GM10847 (cell line): ENCODE results near the gene LIX1.

Experiments used
- POLR2A ChIP-seq: IDR thresholded peaks from 2 replicates; pipeline ENCODE4 v1.6.1; 2011; ENCODE audit not compliant: insufficient read length; ENCODE audit errors: extremely low read depth

Gene LIX1

GRCh38 chr5:97071993-97072392 lies 70.4 kb downstream of the LIX1 start:
- no peak for TF ChIP-seq POLR2A

DNA sequence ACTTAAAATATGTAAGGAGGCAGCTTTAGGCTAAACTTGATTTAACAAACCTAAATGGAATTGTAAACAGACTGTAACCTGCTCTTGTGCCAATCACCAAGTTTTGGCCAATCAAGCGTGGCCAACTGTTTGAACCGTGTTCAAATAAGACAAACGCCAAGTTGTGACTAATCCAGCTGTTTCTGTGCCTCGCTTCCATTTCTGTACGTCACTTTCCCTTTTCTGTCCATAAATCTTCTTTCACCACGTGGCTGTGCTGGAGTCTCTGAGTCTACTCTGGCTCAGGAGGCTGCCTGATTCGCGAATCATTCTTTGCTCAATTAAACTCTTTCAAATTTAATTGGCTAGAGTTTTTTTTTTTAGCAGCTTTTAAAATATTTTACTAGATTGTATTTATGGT lies 71.3 kb downstream of the LIX1 start:
- TF ChIP-seq POLR2A, result no peak

DNA sequence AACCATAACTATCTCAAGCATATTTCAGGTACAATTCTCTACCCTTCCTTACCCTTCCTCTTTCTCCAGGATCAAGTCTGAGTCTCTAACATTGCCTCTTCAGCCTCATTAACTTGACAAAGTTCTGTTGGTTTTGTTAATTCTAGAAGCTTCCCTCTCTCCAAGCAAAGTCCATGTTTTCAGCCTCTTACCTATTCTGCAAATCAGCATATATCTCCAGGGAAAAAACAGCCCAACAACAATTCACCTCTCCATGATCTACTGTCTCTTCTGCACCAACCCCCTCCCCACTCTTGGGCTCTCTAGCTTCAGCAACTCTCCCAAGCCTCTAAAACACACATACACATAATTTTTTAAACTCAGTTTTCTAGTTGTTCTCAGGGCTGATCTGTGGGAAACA lies 72.2 kb downstream of the LIX1 start:
- TF ChIP-seq POLR2A, result no peak

GRCh38 chr5:97067296-97067850 lies 75.0 kb downstream of the LIX1 start:
- TF ChIP-seq POLR2A, result no peak

GRCh38 chr5:97065475-97065874 lies 76.9 kb downstream of the LIX1 start:
- no peak for TF ChIP-seq POLR2A

DNA sequence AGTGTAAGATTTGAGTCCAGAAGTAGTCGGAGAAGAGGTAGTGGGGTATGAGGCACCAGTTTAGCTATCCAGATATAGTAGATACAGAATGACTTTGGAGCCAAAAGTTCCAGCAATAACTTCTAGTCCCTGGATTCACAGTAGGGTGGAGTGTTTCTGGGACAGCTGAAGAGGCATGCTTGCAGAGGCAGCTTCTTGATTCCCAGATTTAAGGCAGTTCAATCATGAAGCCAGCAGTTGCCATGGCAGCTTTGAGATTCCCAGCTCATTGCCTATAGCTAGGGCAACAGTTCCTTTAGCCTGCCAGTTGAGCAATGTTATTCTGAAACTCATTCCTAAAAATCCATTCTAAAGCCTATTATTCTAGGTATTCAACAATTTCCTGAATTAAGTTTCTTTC lies 79.2 kb downstream of the LIX1 start:
- no peak for TF ChIP-seq POLR2A

DNA sequence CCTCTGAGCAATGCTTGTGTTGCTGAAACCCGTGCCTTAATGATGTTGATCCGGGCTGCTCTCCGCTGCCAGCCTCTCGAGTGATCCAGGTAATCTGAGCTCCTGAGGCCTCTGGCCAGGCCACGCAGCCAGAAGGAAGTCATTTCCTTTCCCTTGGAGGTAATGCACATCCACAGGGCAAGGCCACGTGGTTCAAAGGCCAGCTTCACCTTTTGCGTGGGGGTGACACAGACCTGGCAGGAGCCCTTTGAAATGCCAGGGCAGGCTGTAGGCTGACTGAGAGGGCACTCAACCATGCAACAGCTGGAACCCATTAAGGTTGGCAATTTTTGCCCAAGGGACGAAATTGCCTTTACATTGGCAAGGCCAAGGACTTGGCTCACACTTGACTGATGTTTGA lies 80.4 kb downstream of the LIX1 start:
- TF ChIP-seq POLR2A, result no peak

- TF ChIP-seq POLR2A, result no peak
Observed at GRCh38 chr5:97056263-97056662, 86.1 kb downstream of the LIX1 start.

DNA sequence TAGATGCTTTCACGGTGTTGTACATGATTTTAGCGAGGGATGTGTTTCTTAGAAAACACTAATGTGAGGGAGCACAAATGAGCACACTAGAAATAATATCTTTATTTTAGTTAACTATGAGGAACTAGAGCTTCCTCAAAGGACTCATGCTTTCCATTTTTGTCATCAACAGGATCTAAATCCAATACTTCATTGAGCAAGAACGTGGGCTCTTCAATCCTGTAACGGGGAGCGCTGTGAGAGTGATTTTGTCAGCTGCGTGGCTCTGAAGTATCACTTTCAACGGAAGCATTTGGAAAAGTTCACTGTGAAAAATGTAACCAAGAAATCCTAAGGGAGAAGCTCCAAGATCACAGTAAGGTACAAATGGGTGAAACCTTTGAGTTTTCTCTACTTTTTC lies 93.2 kb downstream of the LIX1 start:
- no peak for TF ChIP-seq POLR2A

DNA sequence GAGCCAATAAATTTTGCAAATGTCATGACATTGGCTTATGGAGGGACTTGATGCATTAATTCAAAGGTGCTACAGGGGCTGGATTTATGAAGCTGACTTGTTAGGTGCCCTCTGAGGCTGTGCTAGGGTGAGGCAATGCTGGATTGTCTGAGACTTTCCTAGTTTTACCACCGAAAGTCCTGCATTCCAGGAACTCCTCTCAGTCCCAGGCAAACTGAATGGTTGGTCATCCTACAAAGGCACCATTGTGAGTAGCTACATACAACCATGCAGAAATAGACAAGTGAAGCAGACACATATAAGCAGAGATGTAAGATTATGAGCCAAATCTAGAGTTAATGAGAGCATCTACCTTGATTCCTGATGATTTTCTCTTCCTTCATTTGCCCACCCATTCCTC lies 95.3 kb downstream of the LIX1 start:
- no peak for TF ChIP-seq POLR2A

GRCh38 chr5:97046270-97046982 lies 96.0 kb downstream of the LIX1 start:
- no peak for TF ChIP-seq POLR2A

DNA sequence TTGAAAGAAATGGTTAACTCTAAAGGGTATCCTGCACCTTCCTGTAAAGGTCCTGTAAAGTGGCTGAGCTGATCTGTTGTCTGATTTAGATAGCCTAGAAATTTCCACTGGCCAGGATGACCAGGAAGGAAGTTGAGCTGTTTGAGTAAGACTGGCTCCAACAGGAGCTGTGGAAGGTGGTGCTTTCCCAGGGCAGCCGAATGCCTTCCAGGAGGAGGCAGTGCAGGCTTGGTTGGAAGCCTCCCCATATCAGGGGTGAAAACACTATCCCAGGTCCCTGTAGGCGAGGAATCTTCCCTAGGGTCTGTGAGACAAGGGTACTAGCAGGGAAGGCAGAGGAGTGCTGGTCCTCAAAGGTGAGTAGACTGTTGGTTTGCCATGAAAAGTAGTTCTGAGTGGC lies 98.4 kb downstream of the LIX1 start:
- TF ChIP-seq POLR2A, result no peak

DNA sequence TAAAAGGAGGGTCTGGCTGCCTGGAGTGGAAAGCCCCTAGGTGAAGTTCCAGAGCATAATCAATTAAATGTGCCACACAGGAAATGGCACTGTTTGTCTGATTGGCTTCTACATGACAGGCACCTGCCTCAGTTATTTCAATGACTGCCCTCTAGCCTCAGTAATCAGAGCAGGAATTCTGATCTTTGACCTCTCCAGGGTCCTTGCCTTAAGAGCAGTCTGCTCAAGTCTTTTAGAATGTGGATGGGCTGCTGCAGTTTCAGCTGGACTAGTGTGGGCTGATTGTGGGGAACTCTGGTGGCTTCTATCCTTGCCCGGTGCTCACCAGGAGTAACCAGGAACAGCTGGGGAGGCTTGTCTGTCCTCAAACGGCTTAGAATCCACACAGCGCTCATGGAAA lies 98.9 kb downstream of the LIX1 start:
- no peak for TF ChIP-seq POLR2A

GRCh38 chr5:97042996-97043395 lies 99.4 kb downstream of the LIX1 start:
- no peak for TF ChIP-seq POLR2A
